HG02884 (cell line): ENCODE results near the gene TSPAN5.
"Not testable (repeated sequence)": the region's sequence is repeated elsewhere in the genome, so short reads cannot be mapped to it uniquely, and the experiment has no call there.

Source experiments
- ATAC-seq: cut with Tn5 transposase; IDR thresholded peaks from one replicate; pipeline ENCODE4 v1.9.1; 2021; ENCODE audit warnings: mild to moderate bottlenecking, moderate library complexity; ENCODE audit not compliant: unreplicated experiment

The TSPAN5 gene

DNA sequence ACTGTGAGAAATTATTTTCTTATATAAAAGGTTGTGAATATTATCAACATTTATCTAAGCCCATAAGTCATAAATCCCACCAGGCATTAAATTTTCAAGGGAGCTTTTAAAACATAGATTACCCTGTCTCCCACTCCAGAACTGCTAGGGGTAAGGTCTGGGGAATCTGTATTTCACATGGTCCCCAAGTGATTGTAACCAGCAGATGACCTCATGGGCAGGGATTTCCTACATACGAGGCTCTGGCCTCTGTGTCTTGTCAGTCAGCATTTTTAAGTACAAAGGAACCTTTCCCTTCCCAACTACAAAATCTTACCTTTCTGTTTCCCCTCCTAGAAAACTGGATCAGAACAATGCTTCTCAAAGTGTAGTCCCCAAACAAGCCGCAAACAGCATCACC, 188.6 kb downstream of the TSPAN5 start:
- no peak for ATAC-seq

DNA sequence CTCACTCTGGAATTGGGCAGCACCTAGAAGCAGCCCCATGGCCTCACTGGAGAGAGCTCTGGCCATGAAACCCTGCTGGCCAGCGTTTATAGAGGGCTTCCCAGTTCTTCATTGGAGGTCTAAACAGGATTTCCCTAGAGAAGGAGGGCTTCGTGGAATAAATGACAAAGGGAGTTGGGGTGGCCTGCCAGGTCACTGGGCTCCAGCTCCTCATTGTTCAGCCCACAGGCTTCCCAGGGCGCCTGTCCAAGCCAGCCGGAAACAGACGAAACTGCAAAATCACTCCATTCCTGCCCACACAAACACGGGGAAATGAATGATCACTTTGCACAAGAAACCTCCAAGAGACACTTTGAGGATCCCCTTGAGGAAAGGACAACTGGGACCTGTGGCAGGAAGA, 189.7 kb downstream of the TSPAN5 start:
- ATAC-seq, result no peak

DNA sequence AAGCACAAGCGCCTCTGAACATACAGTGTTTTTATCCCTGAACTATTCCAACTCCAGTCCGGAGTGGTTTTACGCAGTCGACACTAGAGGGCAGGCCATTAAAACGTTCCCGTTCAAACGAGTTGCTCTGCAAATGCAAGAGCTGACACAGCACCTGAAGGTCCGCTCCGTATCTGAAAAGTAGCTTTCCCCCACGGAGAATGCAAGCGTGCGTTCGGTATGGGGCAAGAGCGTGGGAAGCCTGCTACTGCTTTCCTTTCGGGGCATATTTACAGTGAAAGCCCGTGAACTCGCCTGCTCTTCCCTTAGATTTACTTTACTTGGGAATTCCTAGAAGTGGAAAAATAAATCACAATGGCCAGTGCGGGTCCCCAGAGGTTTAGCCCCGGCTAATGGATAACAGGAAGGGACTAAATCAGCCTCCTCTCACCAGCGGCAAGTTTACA, 190.8 kb downstream of the TSPAN5 start:
- ATAC-seq, result peak; percentile 98

DNA sequence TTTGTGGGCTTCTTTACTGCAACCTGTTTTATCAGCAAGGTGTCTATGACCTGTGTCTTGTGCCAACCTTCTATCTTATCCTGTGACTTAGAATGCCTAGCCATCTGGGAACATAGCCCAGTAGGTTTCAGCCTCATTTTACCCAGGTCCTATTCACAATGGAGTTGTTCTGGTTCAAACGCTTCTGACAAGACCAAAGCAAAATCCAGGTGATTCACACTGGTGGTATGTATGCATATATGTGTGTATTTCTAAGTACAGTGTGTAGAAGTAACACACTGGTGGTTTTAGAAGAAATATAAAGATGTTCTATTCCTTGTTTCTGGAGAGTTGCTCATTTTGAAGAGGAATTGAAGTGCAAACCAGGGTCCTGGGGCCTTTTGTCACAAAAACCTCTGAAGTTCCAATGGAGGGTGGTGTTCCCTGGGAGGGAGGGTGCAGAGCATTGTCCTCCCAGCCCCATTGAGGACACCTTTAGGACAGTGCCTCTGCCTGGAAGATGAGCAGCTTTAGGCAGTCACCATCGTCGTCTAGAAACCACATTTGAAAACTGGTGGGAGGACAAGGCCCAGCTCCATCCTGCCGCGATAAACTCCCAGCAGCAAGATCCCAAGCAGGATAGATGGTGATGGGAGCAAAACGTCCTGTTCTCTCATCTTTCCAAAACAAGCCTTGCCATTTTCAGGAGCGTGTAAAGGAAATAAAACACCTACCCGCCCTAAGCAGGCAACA, 191.4 kb downstream of the TSPAN5 start:
- ATAC-seq, result no peak

DNA sequence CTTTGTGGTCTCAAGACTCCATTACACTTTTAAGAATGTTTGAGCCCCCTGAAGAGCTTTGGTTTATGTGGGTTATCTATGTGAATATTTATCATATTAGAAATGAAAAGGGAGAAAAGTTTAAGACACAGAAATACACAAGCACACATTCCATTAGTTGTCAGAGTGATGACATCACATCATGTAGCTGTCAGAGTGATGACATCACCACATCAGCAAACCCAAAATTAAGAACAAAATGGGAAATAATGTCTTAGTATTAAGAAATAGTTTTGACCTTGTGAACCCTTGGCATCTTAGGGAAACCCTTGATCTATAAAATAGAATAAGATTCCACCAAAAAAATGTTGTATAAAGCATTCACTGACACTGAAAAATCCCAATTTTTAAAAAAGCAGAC, 195.9 kb downstream of the TSPAN5 start:
- no peak for ATAC-seq

DNA sequence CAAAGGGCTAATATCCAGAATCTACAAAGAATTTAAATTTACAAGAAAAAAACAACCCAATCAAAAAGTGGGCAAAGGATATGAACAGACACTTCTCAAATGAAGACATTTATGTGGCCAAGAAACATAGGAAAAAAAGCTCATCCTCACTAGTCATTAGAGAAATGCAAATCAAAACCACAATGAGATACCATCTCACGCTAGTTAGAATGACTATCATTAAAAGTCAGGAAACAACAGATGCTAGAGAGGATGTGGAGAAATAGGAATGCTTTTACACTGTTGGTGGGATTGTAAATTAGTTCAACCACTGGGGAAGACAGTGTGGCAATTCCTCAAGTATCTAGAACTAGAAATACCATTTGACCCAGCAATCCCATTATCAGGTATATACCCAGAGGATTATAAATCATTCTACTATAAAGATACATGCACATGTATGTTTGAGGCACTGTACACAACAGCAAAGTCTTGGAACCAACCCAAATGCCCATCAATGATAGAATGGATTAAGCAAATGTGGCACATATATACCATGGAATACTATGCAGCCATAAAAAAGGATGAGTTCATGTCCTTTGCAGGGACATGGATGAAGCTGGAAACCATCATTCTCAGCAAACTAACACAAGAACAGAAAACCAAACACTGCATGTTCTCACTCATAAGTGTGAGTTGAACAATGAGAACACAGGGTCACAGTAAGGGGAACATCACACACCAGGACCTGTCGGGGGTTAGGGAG, 197.1 kb downstream of the TSPAN5 start:
- ATAC-seq, result not testable (repeated sequence)

DNA sequence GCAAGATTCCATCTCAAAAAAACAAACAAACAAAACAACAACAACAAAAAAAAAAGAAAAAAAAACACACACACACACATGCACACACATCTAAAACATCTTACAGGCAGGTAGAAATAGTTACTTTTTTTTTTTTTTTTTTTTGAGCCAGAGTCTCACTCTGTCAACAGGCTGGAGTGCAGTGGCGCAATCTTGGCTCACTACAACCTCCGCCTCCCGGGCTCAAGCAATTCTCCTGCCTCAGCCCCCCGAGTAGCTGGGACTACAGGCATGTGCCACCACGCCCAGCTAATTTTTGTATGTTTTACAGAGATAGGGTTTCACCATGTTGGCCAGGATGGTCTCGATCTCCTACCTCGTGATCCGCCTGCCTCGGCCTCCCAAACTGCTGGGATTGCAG, 201.0 kb downstream of the TSPAN5 start:
- not testable (repeated sequence) for ATAC-seq

DNA sequence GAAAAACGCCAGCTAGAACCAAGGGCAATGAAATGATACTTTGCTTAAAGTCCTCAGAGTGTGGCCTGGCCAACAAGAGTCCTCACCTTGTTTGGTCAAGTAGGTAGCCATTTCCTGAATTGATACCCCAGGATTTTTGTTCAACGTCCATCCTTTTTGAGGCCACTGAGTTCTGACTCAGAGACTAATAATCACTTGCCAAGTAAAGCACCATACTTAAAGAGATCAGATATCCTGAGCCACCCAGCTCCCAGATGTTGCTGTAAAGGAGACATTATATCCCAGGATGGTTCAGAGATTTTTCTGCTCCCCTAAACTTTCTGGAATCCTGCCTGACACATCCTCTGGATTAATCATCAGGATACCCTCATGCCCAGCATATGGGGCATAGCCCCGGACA, 206.3 kb downstream of the TSPAN5 start:
- no peak for ATAC-seq

DNA sequence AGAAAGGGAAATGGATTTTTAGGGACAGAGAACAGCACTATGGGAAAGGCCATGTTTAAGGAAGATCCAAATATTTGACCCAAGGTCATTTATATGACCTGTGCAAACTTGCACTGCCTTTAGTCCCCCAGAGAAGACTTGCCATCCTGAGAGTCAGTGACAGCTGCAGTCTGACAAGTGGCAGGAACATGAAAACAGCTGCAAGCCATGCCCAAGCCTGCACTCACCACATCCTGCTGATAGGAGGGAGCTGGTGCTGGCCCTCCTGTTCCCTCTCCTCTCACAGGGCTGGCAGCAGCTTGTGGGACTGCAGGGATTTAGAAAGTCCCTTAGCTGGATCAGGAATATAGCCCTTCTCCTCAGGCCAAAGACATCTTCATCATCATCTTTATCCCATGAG, 209.5 kb downstream of the TSPAN5 start:
- ATAC-seq, result no peak

DNA sequence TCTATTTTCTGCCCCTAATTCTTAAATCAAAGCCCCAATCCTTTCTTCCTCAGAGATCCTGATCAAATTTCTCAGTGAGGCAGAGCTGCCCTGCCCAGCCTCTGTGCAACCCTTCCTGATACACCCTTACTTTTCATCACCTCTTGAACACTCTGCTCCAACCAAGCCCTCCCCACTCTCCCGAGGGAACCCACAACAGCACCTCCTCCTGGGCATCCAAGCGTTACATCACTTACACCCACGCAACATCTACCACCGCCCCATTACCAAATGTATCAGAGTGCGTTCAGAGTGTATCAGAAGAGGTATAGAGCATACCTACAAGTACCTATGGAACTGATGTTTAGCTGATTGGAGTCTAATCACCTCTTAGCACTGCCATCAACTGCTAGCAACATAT, 210.8 kb downstream of the TSPAN5 start:
- ATAC-seq, result no peak

DNA sequence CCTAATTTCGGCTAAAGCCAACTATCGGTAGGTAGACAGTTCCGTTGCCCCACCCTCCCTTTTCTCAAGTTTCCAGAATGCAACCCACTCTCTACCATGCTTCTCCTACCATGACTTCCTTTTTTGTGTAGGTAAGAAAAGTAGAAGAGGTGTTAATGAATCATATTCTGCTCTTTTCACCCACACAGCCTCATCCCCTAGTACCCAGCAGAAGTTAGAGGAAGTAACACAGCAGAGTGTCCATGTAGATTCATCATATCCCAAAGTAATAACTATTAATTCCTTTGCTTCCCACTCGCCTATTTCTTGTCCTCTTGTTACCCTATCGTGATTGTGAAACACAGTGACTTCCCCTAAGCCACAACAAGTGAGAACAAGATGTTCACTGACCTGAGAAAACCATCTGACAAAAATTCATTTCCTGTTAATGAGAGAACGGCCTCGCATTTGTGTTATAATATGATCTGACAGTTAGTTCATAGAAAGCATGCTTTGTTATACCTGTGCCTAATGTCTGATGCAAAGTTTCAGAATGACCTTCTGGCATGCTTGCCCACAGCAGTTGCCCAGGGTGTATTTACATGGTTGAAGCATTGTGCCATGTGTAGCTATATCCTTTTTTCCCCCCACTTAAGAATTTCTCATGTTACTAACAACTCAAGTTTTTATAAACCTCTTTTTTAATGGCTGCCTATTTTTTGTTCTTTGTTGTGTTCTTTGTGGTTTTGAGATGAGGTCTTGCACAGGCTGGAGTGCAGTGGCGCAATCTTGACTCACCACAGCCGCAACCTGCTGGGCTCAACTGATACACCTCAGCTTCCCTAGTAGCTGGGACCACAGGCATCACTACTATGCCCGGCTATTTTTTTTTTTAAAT, 211.7 kb downstream of the TSPAN5 start:
- peak; percentile 78 for ATAC-seq

DNA sequence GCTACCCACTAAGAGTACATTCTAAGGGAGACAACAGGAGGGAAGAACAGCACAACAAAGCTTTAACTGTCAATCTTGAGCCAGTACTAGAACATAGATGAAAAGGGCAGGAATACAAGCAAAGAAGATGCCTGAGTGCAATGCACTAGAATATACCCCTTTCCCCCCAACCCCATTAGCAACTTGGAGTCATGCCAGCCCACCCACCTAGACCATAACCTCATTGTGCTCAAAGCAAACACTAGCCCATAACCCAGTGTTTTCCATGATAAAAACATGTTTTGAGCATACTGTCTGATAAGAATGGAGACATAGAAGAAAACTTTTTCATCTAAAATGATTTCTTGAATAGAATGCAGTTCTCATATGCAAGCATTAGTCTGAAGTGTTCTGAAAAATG, 214.0 kb downstream of the TSPAN5 start:
- no peak for ATAC-seq

DNA sequence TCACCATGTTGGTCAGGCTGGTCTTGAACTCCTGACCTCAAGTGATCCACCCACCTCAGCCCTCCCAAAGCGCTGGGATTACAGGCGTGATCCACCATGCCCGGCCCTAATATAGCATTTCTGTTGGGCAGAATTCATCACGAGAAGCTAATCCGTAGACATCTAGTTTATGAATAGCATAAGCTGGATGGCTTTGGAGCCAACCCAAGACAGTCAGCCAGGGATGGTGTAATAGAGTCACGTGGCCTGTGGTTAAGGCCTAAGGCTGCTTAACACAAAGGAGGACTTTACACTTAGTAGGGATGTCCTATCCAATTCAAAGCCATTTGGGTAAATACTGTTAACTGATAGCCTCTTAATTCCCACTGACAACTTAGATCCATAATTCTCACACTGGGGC, 223.6 kb downstream of the TSPAN5 start:
- ATAC-seq, result no peak

DNA sequence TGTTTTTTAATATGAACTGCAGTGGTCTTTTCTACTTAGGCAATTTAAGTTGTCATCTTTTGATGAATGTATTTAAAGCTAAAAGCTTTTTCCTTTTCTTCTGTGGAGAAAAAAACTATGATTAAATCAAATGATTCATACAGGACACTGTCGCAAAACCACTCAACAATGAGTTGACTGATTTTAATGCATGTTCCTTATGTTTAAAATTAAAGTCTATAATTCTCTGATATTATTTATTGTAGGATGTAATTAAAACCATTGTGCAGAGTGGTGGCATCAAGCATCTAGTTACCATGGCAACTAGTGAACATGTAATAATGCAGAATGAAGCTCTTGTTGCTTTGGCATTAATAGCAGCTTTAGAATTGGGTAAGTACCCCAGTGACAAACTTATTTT, 224.7 kb downstream of the TSPAN5 start:
- ATAC-seq, result no peak

DNA sequence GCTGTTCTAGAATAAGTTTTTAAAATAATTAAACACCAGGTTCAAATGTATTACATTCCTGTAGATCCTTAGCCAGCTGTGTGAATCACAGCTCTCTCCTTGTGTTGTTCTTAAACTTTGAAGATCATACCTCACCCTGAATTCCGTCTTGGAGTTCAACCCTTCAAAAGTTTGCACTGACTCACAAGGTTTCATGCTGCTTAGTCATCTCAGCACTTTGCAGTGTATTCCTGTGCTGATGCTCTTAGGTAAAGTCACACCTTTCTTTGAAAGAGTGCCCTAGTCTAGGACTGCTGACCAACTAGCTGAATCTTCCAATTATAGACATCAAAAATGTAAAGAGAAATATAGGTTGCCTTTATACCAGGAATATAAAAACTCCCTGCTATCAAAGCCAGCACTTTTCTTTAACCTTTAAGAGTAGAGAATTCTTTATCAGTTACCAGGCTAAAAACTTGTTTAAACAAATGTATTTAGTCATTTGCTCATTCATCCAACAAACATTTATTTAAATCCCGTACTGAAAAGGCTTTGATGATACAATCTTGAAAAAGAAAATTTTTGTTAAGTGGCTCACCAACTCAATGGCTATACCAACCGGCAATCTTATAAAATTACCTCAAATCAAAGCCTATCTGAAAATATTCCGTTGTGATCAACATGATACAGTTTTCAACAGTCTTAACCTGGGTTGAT, 227.6 kb downstream of the TSPAN5 start:
- no peak for ATAC-seq

DNA sequence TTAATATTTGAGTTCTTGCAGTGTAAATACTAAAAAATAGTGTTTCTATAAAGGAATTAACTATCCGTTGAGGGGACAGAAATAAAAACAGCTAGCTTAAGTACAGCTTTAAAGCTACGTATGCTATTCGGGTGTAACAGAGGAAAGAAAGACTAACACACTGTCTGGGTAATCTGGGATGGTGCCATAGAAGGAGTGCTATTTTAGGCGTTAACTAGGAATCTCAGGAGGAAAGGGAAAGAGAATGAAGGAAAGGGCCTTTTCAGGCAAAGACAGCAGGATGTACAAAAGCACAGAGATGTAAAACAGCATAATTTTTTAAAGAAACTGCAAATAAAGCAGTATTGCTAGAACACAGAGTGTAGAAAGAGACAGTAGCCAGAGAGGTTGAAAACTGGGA, 235.4 kb downstream of the TSPAN5 start:
- ATAC-seq, result no peak

DNA sequence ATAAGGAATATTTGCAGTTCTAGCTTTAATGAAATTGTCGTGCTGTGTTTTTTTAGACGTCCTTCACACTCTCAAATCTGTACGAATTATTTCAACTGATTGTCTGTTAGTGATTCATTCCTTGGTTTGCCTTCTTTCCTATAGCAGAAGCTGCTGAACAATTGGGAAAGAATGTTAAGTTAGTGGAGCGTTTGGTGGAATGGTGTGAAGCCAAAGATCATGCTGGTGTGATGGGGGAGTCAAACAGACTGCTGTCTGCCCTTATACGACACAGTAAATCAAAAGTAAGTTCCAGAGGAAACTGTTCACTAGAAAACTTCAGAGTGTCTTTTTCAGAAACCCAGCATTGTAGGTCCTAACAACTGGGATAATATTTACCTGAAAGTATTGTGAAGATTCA, 237.3 kb downstream of the TSPAN5 start:
- ATAC-seq, result no peak
